Activated T-cell treated with anti-CD3 and anti-CD28 coated beads, Interleukin-2, amount 50 U/mL, for 4 hours (primary cell): Measurements from ENCODE around the gene LRRC72. TPM values are rescaled to one million over a fixed set of nuclear protein-coding genes. Genes with fewer than 3 reads are reported as not detected.
"Not testable (repeated sequence)": the region's sequence is repeated elsewhere in the genome, so short reads cannot be mapped to it uniquely, and the experiment has no call there.

Experiments used
- ATAC-seq, 2 donors: fragments of 200-7000 bp; cut with Tn5 transposase; one replicate each; pipeline ENCODE4 v1.10.0; 2021
- DNase-seq: peaks from one replicate; pipeline ENCODE4 v3.0.0-alpha.2; 2020
- H3K27me3 Mint-ChIP-seq: one replicate; pipeline ENCODE4 v1.8.0; 2021; ENCODE audit warnings: low read depth, mixed read lengths
- H3K36me3 Mint-ChIP-seq: one replicate; pipeline ENCODE4 v1.8.0; 2022; ENCODE audit warnings: mixed read lengths; ENCODE audit not compliant: insufficient read depth
- H3K4me1 Mint-ChIP-seq: one replicate; pipeline ENCODE4 v1.8.0; 2021; ENCODE audit warnings: low read depth, mixed read lengths
- H3K4me3 Mint-ChIP-seq: one replicate; pipeline ENCODE4 v1.8.0; 2021; ENCODE audit warnings: mild to moderate bottlenecking, moderate library complexity, mixed read lengths
- H3K9me3 Mint-ChIP-seq: one replicate; pipeline ENCODE4 v1.8.0; 2021; ENCODE audit warnings: mixed read lengths
- total RNA-seq, 3 donors: library from RNA; stranded (reverse); gene quantifications; one replicate each; pipeline ENCODE4 v1.2.1, GENCODE V29; 2021

The LRRC72 gene
- total RNA-seq, 3 donors from 2014 or later = not detected

DNA sequence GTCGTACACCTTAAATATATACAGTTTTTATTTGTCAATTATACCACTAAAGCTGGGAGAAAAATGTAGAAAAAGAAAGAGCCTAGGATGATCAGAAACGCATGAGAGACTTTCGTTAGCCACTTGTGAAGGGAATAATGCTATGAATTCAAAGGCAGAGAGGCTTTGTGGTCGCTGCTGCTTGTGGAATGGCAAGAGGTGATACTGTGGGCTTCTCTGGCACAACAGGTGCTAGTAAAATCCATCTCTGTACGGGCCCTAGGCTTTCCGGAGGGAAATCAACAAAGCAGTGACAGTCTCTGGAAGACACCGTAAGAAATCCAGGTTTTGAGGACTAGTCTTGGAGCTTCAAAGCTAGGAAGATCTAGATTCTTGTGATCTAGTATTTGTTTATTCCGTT lies 52.6 kb downstream of the LRRC72 start:
- Mint-ChIP-seq H3K9me3 (no peaks in the 10 kb centered on the region), H3K27me3 (no peaks in the 10 kb centered on the region), H3K4me3 (no peak overlapping the region), H3K4me1 (no peaks in the 10 kb centered on the region), H3K36me3 (no peaks in the 10 kb centered on the region)
- DNase-seq (no peak), ATAC-seq (no peak)

- Mint-ChIP-seq H3K4me1 (no peaks in the 10 kb centered on the region), H3K36me3 (no peaks in the 10 kb centered on the region), H3K27me3 (peaks cover 5% of the 10 kb centered on the region), H3K4me3 (no peak overlapping the region), H3K9me3 (no peaks in the 10 kb centered on the region)
- no peak for DNase-seq
- ATAC-seq = no peak
These were observed 54.7 kb downstream of the LRRC72 start for GRCh38 chr7:16581286-16581685.

- ATAC-seq (no peak), DNase-seq (no peak)
- H3K9me3 Mint-ChIP-seq = no peaks in the 10 kb centered on the region
- H3K4me1 Mint-ChIP-seq = no peaks in the 10 kb centered on the region
- H3K4me3 Mint-ChIP-seq = no peak overlapping the region
- peaks cover 5% of the 10 kb centered on the region for H3K27me3 Mint-ChIP-seq
- no peaks in the 10 kb centered on the region for H3K36me3 Mint-ChIP-seq
These were observed 57.2 kb downstream of the LRRC72 start for GRCh38 chr7:16583834-16584233.

- H3K9me3 Mint-ChIP-seq = no peaks in the 10 kb centered on the region
- H3K36me3 Mint-ChIP-seq = no peaks in the 10 kb centered on the region
- H3K4me3 Mint-ChIP-seq = no peak overlapping the region
- peaks cover 5% of the 10 kb centered on the region for H3K27me3 Mint-ChIP-seq
- ATAC-seq (no peak), DNase-seq (no peak)
- H3K4me1 Mint-ChIP-seq = no peaks in the 10 kb centered on the region
These were observed 58.9 kb downstream of the LRRC72 start for GRCh38 chr7:16585540-16585939.

GRCh38 chr7:16586081-16586874 lies 59.7 kb downstream of the LRRC72 start:
- no peak for ATAC-seq
- no peaks in the 10 kb centered on the region for H3K36me3 Mint-ChIP-seq
- no peak overlapping the region for H3K4me3 Mint-ChIP-seq

DNA sequence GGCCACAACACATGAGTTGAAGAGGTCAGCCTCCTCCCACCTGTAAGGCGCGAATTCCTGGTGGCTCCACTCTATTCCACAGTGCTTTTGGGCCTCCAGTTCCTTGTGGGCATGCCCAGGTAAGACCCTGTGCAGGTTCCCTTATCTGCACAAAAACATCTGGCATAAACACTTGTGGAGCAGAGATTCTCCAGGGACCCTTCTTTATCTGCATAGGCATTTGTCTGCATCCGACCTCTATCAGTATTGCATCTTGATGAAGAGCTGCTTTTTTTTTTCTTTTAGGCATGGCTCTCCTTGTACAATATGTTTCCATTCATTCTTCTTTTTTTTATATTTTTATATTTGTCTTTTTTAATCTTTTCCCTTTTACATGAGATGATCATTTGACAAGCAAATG lies 60.5 kb downstream of the LRRC72 start:
- no peaks in the 10 kb centered on the region for H3K36me3 Mint-ChIP-seq
- H3K4me1 Mint-ChIP-seq = no peaks in the 10 kb centered on the region
- DNase-seq (no peak), ATAC-seq (no peak)
- H3K27me3 Mint-ChIP-seq = peaks cover 5% of the 10 kb centered on the region
- H3K4me3 Mint-ChIP-seq = no peak overlapping the region
- H3K9me3 Mint-ChIP-seq = no peaks in the 10 kb centered on the region

More at GRCh38 chr7:16586081-16586874, 59.7 kb downstream of the LRRC72 start:
- Mint-ChIP-seq H3K27me3 (peaks cover 5% of the 10 kb centered on the region), H3K4me1 (no peaks in the 10 kb centered on the region), H3K9me3 (no peaks in the 10 kb centered on the region)
- DNase-seq = no peak

DNA sequence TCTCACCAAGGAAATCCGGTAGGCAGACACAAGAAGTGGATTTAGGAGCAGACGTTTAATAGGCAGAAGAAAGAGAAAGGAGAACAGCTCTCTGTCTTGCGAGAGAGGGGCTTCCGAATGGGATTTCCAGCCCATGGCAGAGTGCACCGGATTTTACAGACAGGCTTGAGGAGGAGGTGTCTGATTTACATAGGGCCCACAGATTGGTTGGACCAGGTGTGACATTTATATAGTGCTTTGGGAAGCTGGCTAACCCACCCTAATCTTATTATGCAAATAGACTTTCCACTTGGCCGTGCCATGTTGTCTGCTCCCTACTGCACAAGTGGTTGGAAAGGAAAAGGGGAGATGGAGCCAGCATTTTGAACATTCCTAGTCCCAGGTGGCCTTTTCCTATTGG lies 61.2 kb downstream of the LRRC72 start:
- Mint-ChIP-seq H3K4me3 (no peak overlapping the region), H3K9me3 (no peaks in the 10 kb centered on the region), H3K4me1 (no peaks in the 10 kb centered on the region), H3K36me3 (no peaks in the 10 kb centered on the region), H3K27me3 (peaks cover 5% of the 10 kb centered on the region)
- ATAC-seq (no peak), DNase-seq (no peak)

DNA sequence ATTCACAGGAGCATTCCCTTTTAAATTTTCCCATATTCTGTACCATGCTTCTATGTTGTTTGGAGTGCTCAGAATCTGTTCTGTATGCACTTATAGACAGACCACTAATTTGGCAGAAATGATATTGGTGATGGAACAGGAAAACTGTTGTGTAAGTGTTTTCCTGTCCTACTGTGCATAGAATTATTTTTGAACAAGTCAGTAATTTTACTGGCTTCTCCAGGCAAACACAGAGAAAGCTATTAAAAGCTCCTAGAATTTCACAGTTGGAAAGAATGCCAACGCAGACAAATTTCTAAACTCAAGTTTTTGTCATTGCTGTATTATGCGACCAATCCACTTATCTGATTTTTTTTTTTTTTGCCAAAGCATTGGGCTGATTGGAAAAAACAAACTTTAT lies 63.3 kb downstream of the LRRC72 start:
- H3K9me3 Mint-ChIP-seq = no peaks in the 10 kb centered on the region
- no peak overlapping the region for H3K4me3 Mint-ChIP-seq
- H3K4me1 Mint-ChIP-seq = no peaks in the 10 kb centered on the region
- peaks cover 5% of the 10 kb centered on the region for H3K27me3 Mint-ChIP-seq
- no peak for DNase-seq
- H3K36me3 Mint-ChIP-seq = no peaks in the 10 kb centered on the region
- ATAC-seq = no peak

DNA sequence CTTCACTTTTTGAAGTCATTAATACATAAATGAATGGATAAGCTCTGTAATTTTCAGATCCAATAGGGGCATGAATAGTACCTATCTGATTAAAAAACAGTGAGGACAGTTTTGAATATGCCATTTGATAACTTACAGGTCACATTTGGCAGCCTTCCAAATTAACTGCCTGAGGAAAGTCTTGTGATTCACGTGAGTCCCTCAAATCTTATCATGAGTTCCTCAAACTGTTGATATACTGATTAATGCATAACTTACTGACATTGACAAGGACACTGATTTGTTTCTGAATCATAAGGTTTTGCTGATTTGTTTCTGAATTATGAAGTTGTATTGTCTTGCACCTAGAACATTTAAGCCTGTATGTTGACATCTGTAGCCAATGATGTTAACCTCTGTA lies 63.8 kb downstream of the LRRC72 start:
- H3K36me3 Mint-ChIP-seq = no peaks in the 10 kb centered on the region
- ATAC-seq (no peak), DNase-seq (no peak)
- no peaks in the 10 kb centered on the region for H3K9me3 Mint-ChIP-seq
- H3K4me3 Mint-ChIP-seq = no peak overlapping the region
- H3K27me3 Mint-ChIP-seq = peaks cover 5% of the 10 kb centered on the region
- H3K4me1 Mint-ChIP-seq = no peaks in the 10 kb centered on the region

DNA sequence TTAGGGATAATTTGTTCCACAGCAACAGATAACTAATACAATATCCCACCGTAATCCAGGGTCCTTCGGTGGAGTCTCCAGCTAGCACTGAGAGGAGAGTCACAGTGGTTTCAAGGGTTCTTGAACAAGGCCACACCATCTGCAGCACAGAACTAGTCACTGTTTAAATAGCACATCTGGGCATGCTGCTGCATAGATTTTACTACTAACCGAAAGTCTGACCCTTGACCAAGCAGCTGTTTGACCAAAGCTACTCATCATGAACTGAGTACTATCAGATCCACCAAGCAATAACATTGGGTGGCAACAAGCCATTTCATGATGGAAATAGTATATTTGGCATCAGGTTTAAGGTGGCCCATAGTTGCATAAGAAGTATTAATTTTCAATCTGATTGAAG lies 65.8 kb downstream of the LRRC72 start:
- Mint-ChIP-seq H3K4me3 (no peak overlapping the region), H3K9me3 (no peaks in the 10 kb centered on the region), H3K4me1 (no peaks in the 10 kb centered on the region), H3K36me3 (no peaks in the 10 kb centered on the region), H3K27me3 (no peaks in the 10 kb centered on the region)
- DNase-seq (no peak), ATAC-seq (no peak)

DNA sequence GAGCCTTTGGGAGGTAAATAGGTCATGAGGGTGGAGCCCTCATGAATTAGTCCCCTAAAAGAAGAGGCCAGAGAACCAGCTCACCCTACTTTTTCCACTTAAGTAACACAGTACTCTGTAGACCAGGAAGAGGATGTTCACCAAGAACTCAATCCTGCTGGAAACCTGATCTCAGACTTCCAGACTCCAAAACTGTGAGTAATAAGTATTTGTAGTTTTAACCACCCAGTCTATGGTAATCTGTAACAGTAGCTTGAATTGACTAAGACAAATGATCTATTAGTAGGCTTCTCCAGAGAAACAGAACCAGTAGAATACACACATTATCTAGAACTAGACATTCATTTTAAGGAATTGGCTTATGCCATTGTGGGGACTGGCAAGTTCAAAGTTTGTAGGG lies 67.4 kb downstream of the LRRC72 start:
- ATAC-seq = no peak
- Mint-ChIP-seq H3K9me3 (no peaks in the 10 kb centered on the region), H3K4me1 (no peaks in the 10 kb centered on the region)

GRCh38 chr7:16594676-16595075 lies 68.1 kb downstream of the LRRC72 start:
- no peak for ATAC-seq
- DNase-seq = no peak
- H3K36me3 Mint-ChIP-seq = peaks cover 3% of the 10 kb centered on the region
- H3K9me3 Mint-ChIP-seq = no peaks in the 10 kb centered on the region
- no peaks in the 10 kb centered on the region for H3K4me1 Mint-ChIP-seq
- no peaks in the 10 kb centered on the region for H3K27me3 Mint-ChIP-seq
- H3K4me3 Mint-ChIP-seq = no peak overlapping the region

More for the DNA sequence above, 67.4 kb downstream of the LRRC72 start:
- no peak for DNase-seq
- H3K27me3 Mint-ChIP-seq = no peaks in the 10 kb centered on the region
- peaks cover 3% of the 10 kb centered on the region for H3K36me3 Mint-ChIP-seq
- H3K4me3 Mint-ChIP-seq = no peak overlapping the region

DNA sequence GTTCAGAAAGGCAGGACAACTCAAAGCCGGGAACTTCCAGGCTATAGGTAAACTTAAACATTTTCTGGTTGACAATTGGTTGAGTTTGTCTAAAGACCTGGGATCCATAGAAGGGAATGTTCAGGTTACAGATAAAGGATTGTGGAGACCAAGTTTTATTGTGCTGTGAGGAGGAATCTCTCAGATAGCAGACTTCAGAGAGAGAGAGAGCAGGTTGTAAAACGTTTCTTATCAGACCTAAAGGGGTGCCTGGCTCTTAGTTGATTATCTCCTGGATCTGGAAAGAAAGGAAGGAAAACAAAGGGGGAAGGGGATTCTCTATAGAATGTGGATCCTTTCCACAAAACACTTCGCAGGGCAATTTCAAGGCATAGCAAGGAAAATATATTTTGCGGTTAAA lies 69.0 kb downstream of the LRRC72 start:
- DNase-seq, H3K9me3 Mint-ChIP-seq: not testable (repeated sequence)

GRCh38 chr7:16598015-16598414 lies 71.4 kb downstream of the LRRC72 start:
- Mint-ChIP-seq H3K27me3 (no peaks in the 10 kb centered on the region), H3K4me3 (no peak overlapping the region), H3K9me3 (no peaks in the 10 kb centered on the region), H3K4me1 (no peaks in the 10 kb centered on the region), H3K36me3 (peaks cover 18% of the 10 kb centered on the region)
- no peak for DNase-seq
- ATAC-seq = no peak

More for the DNA sequence above, 69.0 kb downstream of the LRRC72 start:
- not testable (repeated sequence) for ATAC-seq, H3K27me3 Mint-ChIP-seq, H3K4me1 Mint-ChIP-seq, H3K4me3 Mint-ChIP-seq, H3K36me3 Mint-ChIP-seq

GRCh38 chr7:16599860-16600259 lies 73.2 kb downstream of the LRRC72 start:
- Mint-ChIP-seq H3K36me3 (peaks cover 29% of the 10 kb centered on the region), H3K4me3 (no peak overlapping the region), H3K9me3 (no peaks in the 10 kb centered on the region), H3K4me1 (no peaks in the 10 kb centered on the region), H3K27me3 (no peaks in the 10 kb centered on the region)
- no peak for DNase-seq
- ATAC-seq = no peak
